Right cardiac atrium (tissue), 5 donors: Measurements from ENCODE around the gene SH3BGRL3. TPM values are rescaled to one million over a fixed set of nuclear protein-coding genes. Genes with fewer than 3 reads are reported as not detected.

ENCODE experiments used
- polyA plus RNA-seq: library from polyadenylated mRNA; stranded (reverse); fragments of 200-250 nt; gene quantifications from one replicate; pipeline ENCODE4 v1.2.3, GENCODE V29; 2013
- total RNA-seq, 4 donors: library from RNA; stranded (reverse); fragmentation: NEBNext Ultra II Directional; extraction: Animal tissue kit (Norgen Biotek cat#: 25700); gene quantifications; one replicate each; pipeline ENCODE4 v1.2.1, GENCODE V29; 2021
- donor health status: healthy with polysubstance abuse.
- donor health status: DM: no; HTN: yes; CAD: no.
- donor health status: DM: no; HTN: no; CAD: no.
- donor health status: DM: no; HTN: yes; CAD: no; lungs with severe emphysema.
- donor health status: DM: yes; HTN: yes; CAD: no.

SH3BGRL3 gene
- total and polyA plus RNA-seq, 5 donors, result 28.9 to 71.3 (median 47.5) TPM

Other genes with a start within 250 kb of the SH3BGRL3 start
- under 1 TPM; 0.24 to 0.48 (median 0.41) TPM for gene SLC30A2, start 234.0 kb upstream of the SH3BGRL3 start, total RNA-seq
- gene SLC30A2, start 234.0 kb upstream of the SH3BGRL3 start, polyA plus RNA-seq, result 0.36 TPM
- 100 to 1,000 TPM; 121 to 194 (median 155) TPM for gene TRIM63, start 212.5 kb upstream of the SH3BGRL3 start, total RNA-seq
- gene TRIM63, start 212.5 kb upstream of the SH3BGRL3 start, polyA plus RNA-seq, result 184 TPM
- gene PDIK1L, start 168.3 kb upstream of the SH3BGRL3 start, total RNA-seq, result 1 to 10 TPM; 3.7 to 5.2 (median 4.5) TPM
- gene PDIK1L, start 168.3 kb upstream of the SH3BGRL3 start, polyA plus RNA-seq, result 1.1 TPM
- gene FAM110D, start 121.0 kb upstream of the SH3BGRL3 start, total RNA-seq, result 1 to 10 TPM; 1.9 to 2.7 (median 2.5) TPM
- 4.2 TPM for gene FAM110D, start 121.0 kb upstream of the SH3BGRL3 start, polyA plus RNA-seq
- not detected for gene C1orf232, start 111.1 kb upstream of the SH3BGRL3 start, total RNA-seq
- gene C1orf232, start 111.1 kb upstream of the SH3BGRL3 start, polyA plus RNA-seq, result not detected
- gene ZNF593, start 110.2 kb upstream of the SH3BGRL3 start, total RNA-seq, result 10 to 100 TPM; 14.4 to 24.2 (median 20.5) TPM
- gene ZNF593, start 110.2 kb upstream of the SH3BGRL3 start, polyA plus RNA-seq, result 31.9 TPM
- gene ZNF593OS, start 108.3 kb upstream of the SH3BGRL3 start, total RNA-seq, result not detected
- gene ZNF593OS, start 108.3 kb upstream of the SH3BGRL3 start, polyA plus RNA-seq, result 0.18 TPM
- 1 to 10 TPM in 3 of 4 donors, under 1 TPM in 1; 0.62 to 1.8 (median 1.4) TPM for gene CNKSR1, start 102.6 kb upstream of the SH3BGRL3 start, total RNA-seq
- 0.86 TPM for gene CNKSR1, start 102.6 kb upstream of the SH3BGRL3 start, polyA plus RNA-seq
- not detected for gene CATSPER4, start 89.5 kb upstream of the SH3BGRL3 start, total RNA-seq
- not detected for gene CATSPER4, start 89.5 kb upstream of the SH3BGRL3 start, polyA plus RNA-seq
- 10 to 100 TPM; 18.9 to 56.2 (median 32.9) TPM for gene CEP85, start 45.9 kb upstream of the SH3BGRL3 start, total RNA-seq
- 20.7 TPM for gene CEP85, start 45.9 kb upstream of the SH3BGRL3 start, polyA plus RNA-seq
- gene UBXN11, start 26.6 kb downstream of the SH3BGRL3 start, total RNA-seq, result 10 to 100 TPM; 13.7 to 18.5 (median 16.0) TPM
- gene UBXN11, start 26.6 kb downstream of the SH3BGRL3 start, polyA plus RNA-seq, result 13.3 TPM
- gene CD52, start 37.9 kb downstream of the SH3BGRL3 start, total RNA-seq, result 1 to 10 TPM; 1.8 to 5.7 (median 4.1) TPM
- 4.5 TPM for gene CD52, start 37.9 kb downstream of the SH3BGRL3 start, polyA plus RNA-seq
- gene CRYBG2, start 74.0 kb downstream of the SH3BGRL3 start, total RNA-seq, result not detected
- not detected for gene CRYBG2, start 74.0 kb downstream of the SH3BGRL3 start, polyA plus RNA-seq
- under 1 TPM in 1 of 4 donors, not detected in 3; 0.23 TPM for gene ZNF683, start 92.7 kb downstream of the SH3BGRL3 start, total RNA-seq
- gene ZNF683, start 92.7 kb downstream of the SH3BGRL3 start, polyA plus RNA-seq, result not detected
- gene LIN28A, start 130.7 kb downstream of the SH3BGRL3 start, total RNA-seq, result not detected
- gene LIN28A, start 130.7 kb downstream of the SH3BGRL3 start, polyA plus RNA-seq, result not detected
- gene DHDDS, start 152.2 kb downstream of the SH3BGRL3 start, total RNA-seq, result 10 to 100 TPM; 27.0 to 34.0 (median 30.0) TPM
- gene DHDDS, start 152.2 kb downstream of the SH3BGRL3 start, polyA plus RNA-seq, result 21.5 TPM
- gene HMGN2, start 192.4 kb downstream of the SH3BGRL3 start, total RNA-seq, result 100 to 1,000 TPM; 125 to 176 (median 136) TPM
- 152 TPM for gene HMGN2, start 192.4 kb downstream of the SH3BGRL3 start, polyA plus RNA-seq
- 1 to 10 TPM; 2.7 to 7.0 (median 5.6) TPM for gene RPS6KA1, start 249.7 kb downstream of the SH3BGRL3 start, total RNA-seq
- 2.0 TPM for gene RPS6KA1, start 249.7 kb downstream of the SH3BGRL3 start, polyA plus RNA-seq